ENCODE results near the gene KCNC1.

KCNC1 gene

GRCh38 chr11:17753153-17753552, 18.6 kb downstream of the KCNC1 start:
- DNase-seq = no peak

GRCh38 chr11:17753641-17754040, 19.1 kb downstream of the KCNC1 start:
- no peak for DNase-seq

GRCh38 chr11:17755891-17756290, 21.3 kb downstream of the KCNC1 start:
- no peak for DNase-seq

- DNase-seq = no peak
Measured at GRCh38 chr11:17760102-17761029, 25.8 kb downstream of the KCNC1 start.

GRCh38 chr11:17762309-17762974, 27.9 kb downstream of the KCNC1 start:
- no peak for DNase-seq

GRCh38 chr11:17763244-17763643, 28.7 kb downstream of the KCNC1 start:
- no peak for DNase-seq

- no peak for DNase-seq
Measured at GRCh38 chr11:17763703-17764102, 29.1 kb downstream of the KCNC1 start.

- DNase-seq = no peak
Measured at GRCh38 chr11:17764446-17765218, 30.1 kb downstream of the KCNC1 start.

GRCh38 chr11:17765356-17766072, 30.9 kb downstream of the KCNC1 start:
- DNase-seq = no peak

- no peak for DNase-seq
Measured at GRCh38 chr11:17766073-17766359, 31.4 kb downstream of the KCNC1 start.

- no peak for DNase-seq
Measured at GRCh38 chr11:17766590-17766989, 32.0 kb downstream of the KCNC1 start.

- no peak for DNase-seq
Measured at GRCh38 chr11:17767301-17767885, 32.8 kb downstream of the KCNC1 start.

- DNase-seq = no peak
Measured at GRCh38 chr11:17767914-17768313, 33.3 kb downstream of the KCNC1 start.

GRCh38 chr11:17768547-17768946, 34.0 kb downstream of the KCNC1 start:
- DNase-seq = no peak

GRCh38 chr11:17769218-17769617, 34.6 kb downstream of the KCNC1 start:
- DNase-seq = no peak

- DNase-seq = no peak
Measured at GRCh38 chr11:17770048-17770652, 35.6 kb downstream of the KCNC1 start.

GRCh38 chr11:17770917-17771316, 36.3 kb downstream of the KCNC1 start:
- no peak for DNase-seq

- DNase-seq = no peak
Measured at GRCh38 chr11:17771415-17771814, 36.8 kb downstream of the KCNC1 start.

GRCh38 chr11:17771841-17772401, 37.3 kb downstream of the KCNC1 start:
- DNase-seq = no peak

GRCh38 chr11:17772704-17773600, 38.4 kb downstream of the KCNC1 start:
- DNase-seq = no peak
